Lower lobe of right lung (tissue), 2 donors: Measurements from ENCODE around the gene OR1F1. TPM values are rescaled to one million over a fixed set of nuclear protein-coding genes. Genes with fewer than 3 reads are reported as not detected.
"Not testable (repeated sequence)": the region's sequence is repeated elsewhere in the genome, so short reads cannot be mapped to it uniquely, and the experiment has no call there.

ENCODE experiments used
- ATAC-seq, 2 donors: fragments of 200-7000 bp; cut with Tn5 transposase; one replicate each; pipeline ENCODE4 v1.9.1; 2020 to 2022; ENCODE audit warnings: mild to moderate bottlenecking in 2 of 2, moderate library complexity in 2 of 2
- DNase-seq: peaks from one replicate; pipeline ENCODE4 v3.0.0-alpha.2; 2020
- H3K27ac ChIP-seq: fragments of 200-600 bp; one replicate; pipeline ENCODE4 v1.8.0; 2022
- H3K27me3 ChIP-seq: fragments of 200-600 bp; one replicate; pipeline ENCODE4 v1.8.0; 2022; ENCODE audit warnings: low read depth
- H3K36me3 ChIP-seq: fragments of 200-600 bp; one replicate; pipeline ENCODE4 v1.8.0; 2022; ENCODE audit warnings: mild to moderate bottlenecking
- H3K4me1 ChIP-seq: fragments of 200-600 bp; one replicate; pipeline ENCODE4 v1.8.0; 2022
- H3K4me3 ChIP-seq: fragments of 200-600 bp; one replicate; pipeline ENCODE4 v1.8.0; 2022; ENCODE audit warnings: mild to moderate bottlenecking
- H3K9me3 ChIP-seq: fragments of 200-600 bp; one replicate; pipeline ENCODE4 v1.8.0; 2022
- intact Hi-C: fragments of 100-400 bp; cut with DNase I; formaldehyde crosslinking; loops from one replicate; pipeline ENCODE4 v1.11.0; 2022
- total RNA-seq: library from RNA; stranded (reverse); fragmentation: NEBNext Ultra II Directional; extraction: Animal tissue kit (Norgen Biotek cat#: 25700); gene quantifications from one replicate; pipeline ENCODE4 v1.2.1, GENCODE V29; 2021
- TF ChIP-seq, protein P1 (sequence below): fragments of 200-600 bp; IDR thresholded peaks from one replicate; pipeline ENCODE4 v1.8.0; 2022; ENCODE audit warnings: antibody characterized with exemption, mild to moderate bottlenecking
- donor health status: DM: no; HTN: yes; CAD: no; lungs with severe emphysema.

The OR1F1 gene
- total RNA-seq, 1 donor from 2014 or later: not detected

DNA sequence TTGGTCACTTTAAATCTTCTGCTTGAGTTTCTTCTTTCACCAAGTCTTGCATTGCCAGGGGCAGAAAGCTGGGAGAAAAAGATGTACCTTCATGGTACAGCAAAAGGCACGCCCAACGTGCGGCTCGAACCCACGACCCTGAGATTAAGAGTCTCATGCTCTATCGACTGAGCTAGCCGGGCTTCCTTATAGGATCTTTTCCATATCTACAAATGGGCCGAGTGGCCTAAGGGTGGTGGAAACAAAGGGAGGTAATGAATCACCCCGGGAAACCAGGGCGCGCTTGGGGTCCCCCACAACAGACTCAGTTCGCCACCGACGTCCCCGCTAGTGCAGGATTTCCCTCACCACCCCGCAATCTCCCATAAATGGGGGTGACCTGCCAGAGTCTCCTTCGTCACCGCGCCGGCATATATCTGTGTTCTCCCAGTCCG is 7.5 kb upstream of the OR1F1 start:
- ATAC-seq (no peak), DNase-seq (no peak)
- TF ChIP-seq, protein P1, sequence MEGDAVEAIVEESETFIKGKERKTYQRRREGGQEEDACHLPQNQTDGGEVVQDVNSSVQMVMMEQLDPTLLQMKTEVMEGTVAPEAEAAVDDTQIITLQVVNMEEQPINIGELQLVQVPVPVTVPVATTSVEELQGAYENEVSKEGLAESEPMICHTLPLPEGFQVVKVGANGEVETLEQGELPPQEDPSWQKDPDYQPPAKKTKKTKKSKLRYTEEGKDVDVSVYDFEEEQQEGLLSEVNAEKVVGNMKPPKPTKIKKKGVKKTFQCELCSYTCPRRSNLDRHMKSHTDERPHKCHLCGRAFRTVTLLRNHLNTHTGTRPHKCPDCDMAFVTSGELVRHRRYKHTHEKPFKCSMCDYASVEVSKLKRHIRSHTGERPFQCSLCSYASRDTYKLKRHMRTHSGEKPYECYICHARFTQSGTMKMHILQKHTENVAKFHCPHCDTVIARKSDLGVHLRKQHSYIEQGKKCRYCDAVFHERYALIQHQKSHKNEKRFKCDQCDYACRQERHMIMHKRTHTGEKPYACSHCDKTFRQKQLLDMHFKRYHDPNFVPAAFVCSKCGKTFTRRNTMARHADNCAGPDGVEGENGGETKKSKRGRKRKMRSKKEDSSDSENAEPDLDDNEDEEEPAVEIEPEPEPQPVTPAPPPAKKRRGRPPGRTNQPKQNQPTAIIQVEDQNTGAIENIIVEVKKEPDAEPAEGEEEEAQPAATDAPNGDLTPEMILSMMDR: no peak
- Histone ChIP-seq H3K27me3 (peaks cover 96% of the 10 kb centered on the region), H3K9me3 (no peaks in the 10 kb centered on the region), H3K36me3 (no peaks in the 10 kb centered on the region), H3K4me3 (no peak overlapping the region), H3K27ac (no peak overlapping the region), H3K4me1 (peaks cover 15% of the 10 kb centered on the region)
- intact Hi-C loops: no loop called here

DNA sequence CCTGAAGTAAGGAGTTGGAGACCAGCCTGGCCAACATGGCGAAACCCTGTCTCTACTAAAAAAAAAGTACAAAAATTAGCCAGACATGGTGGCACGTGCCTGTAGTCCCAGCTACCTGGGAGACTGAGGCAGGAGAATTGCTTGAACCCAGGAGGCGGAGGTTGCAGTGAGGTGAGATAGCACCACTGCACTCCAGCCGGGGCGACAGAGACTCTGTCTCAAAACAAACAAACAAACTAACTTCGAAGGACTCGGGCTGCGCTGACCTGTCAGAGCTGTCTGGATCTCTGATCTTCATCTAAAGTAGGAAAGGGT is 5.8 kb upstream of the OR1F1 start:
- ATAC-seq, DNase-seq, H3K36me3 ChIP-seq, H3K4me3 ChIP-seq, H3K9me3 ChIP-seq, intact Hi-C loops, H3K27ac ChIP-seq: not testable (repeated sequence)
- peaks cover 15% of the 10 kb centered on the region for H3K4me1 ChIP-seq
- peaks cover 96% of the 10 kb centered on the region for H3K27me3 ChIP-seq

DNA sequence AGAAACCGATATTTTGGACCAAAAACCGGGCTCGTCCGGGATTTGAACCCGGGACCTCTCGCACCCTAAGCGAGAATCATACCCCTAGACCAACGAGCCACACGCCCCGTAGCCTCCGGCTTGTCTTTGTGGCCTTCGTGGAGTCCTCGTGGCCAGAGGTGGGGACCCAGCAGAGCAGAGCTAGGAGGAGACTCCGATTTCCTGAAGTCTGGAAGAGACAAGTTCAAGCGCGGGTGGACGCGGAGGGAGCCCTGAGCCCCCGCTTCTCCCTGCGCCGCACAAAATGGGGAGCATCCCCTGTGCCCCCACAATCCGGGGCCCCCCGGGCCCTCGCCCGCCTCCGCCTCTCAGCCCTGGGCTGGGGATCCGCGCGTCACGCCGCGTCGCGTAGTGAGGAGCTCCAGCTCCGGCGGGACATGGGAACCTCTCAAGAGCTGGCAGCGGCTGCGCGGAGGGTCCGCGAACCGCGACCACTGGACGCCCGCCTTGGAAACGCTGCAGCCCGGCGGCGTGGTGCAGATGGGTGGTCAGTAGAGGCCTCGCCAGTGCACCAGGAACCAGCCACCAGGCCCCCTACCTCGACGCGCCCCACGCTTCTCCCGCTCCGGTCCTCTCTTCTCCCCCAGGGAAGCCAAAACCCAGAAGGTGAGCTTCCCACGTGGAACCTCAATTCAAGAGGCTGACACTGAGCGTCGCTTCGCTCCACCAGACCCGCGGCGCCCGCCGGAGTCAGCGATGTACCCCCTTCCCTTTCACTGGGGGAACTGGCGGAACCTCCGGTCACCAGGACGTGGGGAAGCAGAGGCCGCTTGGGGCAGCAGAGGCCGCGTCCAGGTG is 5.2 kb upstream of the OR1F1 start:
- Histone ChIP-seq H3K4me1 (peaks cover 15% of the 10 kb centered on the region), H3K4me3 (peak overlapping the region; percentile 42), H3K27me3 (peaks cover 96% of the 10 kb centered on the region), H3K36me3 (no peaks in the 10 kb centered on the region), H3K9me3 (no peaks in the 10 kb centered on the region), H3K27ac (no peak overlapping the region)
- TF ChIP-seq, protein P1: peak; percentile 36
- ATAC-seq: peak; percentile 76 to 84
- intact Hi-C loops: no loop called here
- DNase-seq: peak; percentile 68

DNA sequence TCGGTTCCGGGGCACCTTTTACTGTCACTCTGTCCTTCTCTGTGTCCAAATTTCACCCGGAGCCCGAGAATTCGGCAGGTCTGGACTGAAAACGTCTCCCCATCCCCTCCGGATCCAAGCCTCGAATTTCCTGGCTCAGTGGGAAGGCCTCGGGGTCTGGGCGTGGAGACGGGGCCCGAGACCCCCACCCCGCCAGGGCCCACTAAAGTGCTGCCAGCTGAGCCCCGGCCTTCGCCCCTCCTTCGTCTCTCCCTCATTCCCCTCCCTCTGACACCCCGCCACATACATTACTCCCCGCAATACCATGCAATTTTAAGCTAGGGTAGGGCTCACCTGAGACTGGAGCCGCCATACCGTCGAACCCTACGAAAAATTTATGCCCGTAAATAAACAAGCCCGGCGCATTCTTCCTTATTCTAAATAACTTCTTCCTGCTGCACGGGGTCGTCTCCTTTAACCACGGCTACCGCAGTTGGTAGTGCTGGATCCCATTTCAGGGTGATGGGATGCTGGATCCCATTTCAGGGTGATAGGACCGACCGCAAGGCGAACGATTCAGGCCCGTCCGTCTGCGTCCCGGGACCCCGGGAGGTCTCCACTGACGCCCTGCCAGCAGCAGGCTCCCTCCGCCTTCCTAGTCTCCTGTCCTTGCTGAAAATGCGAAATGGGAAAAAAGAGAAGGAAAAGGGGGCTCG is 4.4 kb upstream of the OR1F1 start:
- peaks cover 96% of the 10 kb centered on the region for H3K27me3 ChIP-seq
- H3K4me1 ChIP-seq: peaks cover 21% of the 10 kb centered on the region
- no peaks in the 10 kb centered on the region for H3K9me3 ChIP-seq
- TF ChIP-seq, protein P1: no peak
- H3K27ac ChIP-seq: no peak overlapping the region
- H3K36me3 ChIP-seq: no peaks in the 10 kb centered on the region
- intact Hi-C loops: no loop called here
- ATAC-seq: peak in 1 of 2 donors; percentile 28
- H3K4me3 ChIP-seq: peak overlapping the region; percentile 42
- no peak for DNase-seq

DNA sequence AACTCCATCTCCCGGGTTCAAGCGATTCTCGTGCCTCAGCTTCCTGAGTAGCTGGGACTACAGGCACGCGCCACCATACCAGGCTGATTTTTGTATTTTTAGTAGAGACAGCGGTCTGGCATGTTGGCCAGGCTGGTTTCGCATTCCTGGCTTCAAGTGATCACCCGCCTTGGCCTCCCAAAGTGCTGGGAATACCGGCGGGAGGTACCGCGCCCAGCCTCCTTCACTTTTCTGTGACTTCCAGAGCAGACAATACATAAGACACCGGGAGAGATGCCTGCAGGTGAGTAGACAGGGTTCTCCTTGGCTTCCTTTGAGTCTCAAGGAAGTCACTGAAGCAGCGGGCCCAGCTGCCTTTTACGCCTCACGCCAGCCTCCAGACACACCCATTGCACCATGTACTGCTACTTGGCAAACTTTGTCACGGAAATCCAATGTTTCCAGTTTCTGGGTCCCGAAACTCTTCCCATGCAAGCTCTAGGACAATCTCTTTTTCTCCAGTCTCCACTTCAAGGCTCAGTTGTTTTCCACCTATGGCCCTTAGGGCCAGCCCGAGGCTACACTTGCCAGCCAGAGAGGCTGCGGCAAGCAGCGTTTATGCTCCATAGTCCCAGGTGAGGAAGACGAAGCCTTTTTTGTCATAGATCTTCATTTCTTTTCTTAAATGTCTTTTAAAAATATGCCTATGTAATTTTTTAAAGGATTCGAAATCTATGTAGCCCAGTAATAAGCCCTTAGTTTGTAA is 886 bp upstream of the OR1F1 start:
- ATAC-seq (no peak), DNase-seq (no peak)
- H3K9me3 ChIP-seq: no peaks in the 10 kb centered on the region
- H3K4me1 ChIP-seq: peaks cover 33% of the 10 kb centered on the region
- TF ChIP-seq, protein P1: no peak
- no peak overlapping the region for H3K27ac ChIP-seq
- intact Hi-C loops: no loop called here
- peaks cover 100% of the 10 kb centered on the region for H3K27me3 ChIP-seq
- H3K4me3 ChIP-seq: no peak overlapping the region
- no peaks in the 10 kb centered on the region for H3K36me3 ChIP-seq
